WTC11 (cell line): ENCODE data around the gene C1orf35. TPM values are rescaled to one million over a fixed set of nuclear protein-coding genes. Genes with fewer than 3 reads are reported as not detected.
A peak's percentile ranks its signal among the peaks of the same experiment; 100 is the strongest.

Experiments used
- ATAC-seq: fragments of 200-7000 bp; cut with Tn5 transposase; 2 replicates; pipeline ENCODE4 v1.10.0; 2021; ENCODE audit warnings: mild to moderate bottlenecking, moderate library complexity
- CTCF ChIA-PET: fragments of 300-600 bp; sonication (Branson Sonifier 250); formaldehyde crosslinking; loops from one replicate; lab custom pipeline; 2021; ENCODE audit warnings: antibody characterized with exemption; lab: Charles Lee
- POLR2A ChIA-PET: fragments of 350-600 bp; sonication (Branson Sonifier 250); formaldehyde crosslinking; loops from one replicate; lab custom pipeline; 2021; ENCODE audit warnings: antibody characterized with exemption; lab: Charles Lee
- DNase-seq: peaks from one replicate; pipeline ENCODE4 v3.0.0; 2021; ENCODE audit warnings: low spot score
- H3K27ac Mint-ChIP-seq: 2 replicates; pipeline ENCODE4 v1.8.0; 2021; ENCODE audit warnings: mixed read lengths
- H3K27me3 Mint-ChIP-seq: 2 replicates; pipeline ENCODE4 v1.8.0; 2021; ENCODE audit warnings: low read depth, mild to moderate bottlenecking, moderate library complexity, mixed read lengths
- H3K36me3 Mint-ChIP-seq: 2 replicates; pipeline ENCODE4 v1.8.0; 2021; ENCODE audit warnings: mixed read lengths
- H3K4me1 Mint-ChIP-seq: 2 replicates; pipeline ENCODE4 v1.8.0; 2022; ENCODE audit warnings: mixed read lengths
- H3K4me3 Mint-ChIP-seq: 2 replicates; pipeline ENCODE4 v1.8.0; 2021; ENCODE audit warnings: mild to moderate bottlenecking, moderate library complexity, mixed read lengths
- H3K9me3 Mint-ChIP-seq: 2 replicates; pipeline ENCODE4 v1.8.0; 2021; ENCODE audit warnings: mixed read lengths
- CREM ChIP-seq: sonication (generic); formaldehyde crosslinking; IDR thresholded peaks from 2 replicates; pipeline ENCODE4 v1.8.1; 2022; ENCODE audit warnings: mild to moderate bottlenecking, missing genetic modification reagents, moderate library complexity
- E2F4 ChIP-seq: sonication (generic); formaldehyde crosslinking; IDR thresholded peaks from 2 replicates; pipeline ENCODE4 v1.8.1; 2022; ENCODE audit warnings: low read depth, mild to moderate bottlenecking, moderate library complexity, missing genetic modification reagents, borderline replicate concordance
- ESRRA ChIP-seq: sonication (generic); formaldehyde crosslinking; IDR thresholded peaks from 2 replicates; pipeline ENCODE4 v1.8.1; 2022; ENCODE audit warnings: mild to moderate bottlenecking, missing genetic modification reagents, borderline replicate concordance
- FOXJ3 ChIP-seq: sonication (generic); formaldehyde crosslinking; IDR thresholded peaks from 2 replicates; pipeline ENCODE4 v1.9.0; 2021; ENCODE audit warnings: missing genetic modification reagents, mild to moderate bottlenecking, borderline replicate concordance
- HMGXB4 ChIP-seq: sonication (generic); formaldehyde crosslinking; IDR thresholded peaks from 2 replicates; pipeline ENCODE4 v1.8.1; 2023; ENCODE audit warnings: mild to moderate bottlenecking, moderate library complexity, missing genetic modification reagents
- KAT7 ChIP-seq: sonication (generic); formaldehyde crosslinking; IDR thresholded peaks from 2 replicates; pipeline ENCODE4 v1.8.1; 2023; ENCODE audit warnings: missing genetic modification reagents, mild to moderate bottlenecking, borderline replicate concordance
- OVOL2 ChIP-seq: fragments of 250-450 bp; sonication (Bioruptor Pico); IDR thresholded peaks from 2 replicates; pipeline ENCODE4 v1.9.0; 2021; ENCODE audit warnings: mild to moderate bottlenecking, borderline replicate concordance
- RELA ChIP-seq: sonication (generic); formaldehyde crosslinking; IDR thresholded peaks from 2 replicates; pipeline ENCODE4 v1.8.1; 2022; ENCODE audit warnings: missing genetic modification reagents, mild to moderate bottlenecking, borderline replicate concordance
- SP1 ChIP-seq: sonication (generic); formaldehyde crosslinking; conservative IDR thresholded peaks from 2 replicates; pipeline ENCODE4 v1.8.1; 2022; ENCODE audit warnings: missing genetic modification reagents
- TEAD4 ChIP-seq: sonication (generic); formaldehyde crosslinking; IDR thresholded peaks from 2 replicates; pipeline ENCODE4 v1.8.0; 2022; ENCODE audit warnings: mild to moderate bottlenecking, missing genetic modification reagents
- ZNF138 ChIP-seq: sonication (generic); formaldehyde crosslinking; conservative IDR thresholded peaks from 2 replicates; pipeline ENCODE4 v1.8.1; 2022; ENCODE audit warnings: mild to moderate bottlenecking, moderate library complexity, missing genetic modification reagents
- ZNF281 ChIP-seq: sonication (generic); formaldehyde crosslinking; IDR thresholded peaks from 2 replicates; pipeline ENCODE4 v1.8.0; 2023; ENCODE audit warnings: mild to moderate bottlenecking, missing genetic modification reagents
- ZNF532 ChIP-seq: fragments of 250-450 bp; sonication (Bioruptor Pico); IDR thresholded peaks from 2 replicates; pipeline ENCODE4 v1.9.0; 2021; ENCODE audit warnings: mild to moderate bottlenecking, borderline replicate concordance
- total RNA-seq: library from RNA; stranded (reverse); gene quantifications from 3 replicates; pipeline ENCODE4 v1.2.3, GENCODE V29; 2021
- TF ChIP-seq, protein P1 (sequence below): sonication (generic); formaldehyde crosslinking; IDR thresholded peaks from 2 replicates; pipeline ENCODE4 v1.8.1; 2023; ENCODE audit warnings: mild to moderate bottlenecking, missing genetic modification reagents
- TF ChIP-seq, protein P2 (sequence below): sonication (generic); formaldehyde crosslinking; IDR thresholded peaks from 2 replicates; pipeline ENCODE4 v1.8.0; 2023; ENCODE audit warnings: missing genetic modification reagents
- TF ChIP-seq, protein P3 (sequence below): sonication (generic); formaldehyde crosslinking; conservative IDR thresholded peaks from 2 replicates; pipeline ENCODE4 v1.8.1; 2023; ENCODE audit warnings: mild to moderate bottlenecking, low read depth, missing genetic modification reagents, moderate library complexity

The C1orf35 gene
- total RNA-seq, 1 experiment from 2014 or later: 33.8 TPM

GRCh38 chr1:228108742-228109072 is 5.6 kb upstream of the C1orf35 start:
- peaks cover 23% of the 10 kb centered on the region for H3K27me3 Mint-ChIP-seq
- no peak for DNase-seq
- H3K4me1 Mint-ChIP-seq: peaks cover 13% of the 10 kb centered on the region
- TF ChIP-seq KAT7 (0 out of 2 replicates have a peak, but pooled peaks have one; percentile 69), ESRRA (0 out of 2 replicates have a peak, but pooled peaks have one; percentile 36), ZNF138 (CRISPR knock-in tag) (no peak), CREM (CRISPR knock-in tag) (no peak), RELA (CRISPR knock-in tag) (0 out of 2 replicates have a peak, but pooled peaks have one; percentile 46), TEAD4 (CRISPR knock-in tag) (no peak), ZNF532 (CRISPR knock-in tag) (no peak)
- TF ChIP-seq, protein P1, sequence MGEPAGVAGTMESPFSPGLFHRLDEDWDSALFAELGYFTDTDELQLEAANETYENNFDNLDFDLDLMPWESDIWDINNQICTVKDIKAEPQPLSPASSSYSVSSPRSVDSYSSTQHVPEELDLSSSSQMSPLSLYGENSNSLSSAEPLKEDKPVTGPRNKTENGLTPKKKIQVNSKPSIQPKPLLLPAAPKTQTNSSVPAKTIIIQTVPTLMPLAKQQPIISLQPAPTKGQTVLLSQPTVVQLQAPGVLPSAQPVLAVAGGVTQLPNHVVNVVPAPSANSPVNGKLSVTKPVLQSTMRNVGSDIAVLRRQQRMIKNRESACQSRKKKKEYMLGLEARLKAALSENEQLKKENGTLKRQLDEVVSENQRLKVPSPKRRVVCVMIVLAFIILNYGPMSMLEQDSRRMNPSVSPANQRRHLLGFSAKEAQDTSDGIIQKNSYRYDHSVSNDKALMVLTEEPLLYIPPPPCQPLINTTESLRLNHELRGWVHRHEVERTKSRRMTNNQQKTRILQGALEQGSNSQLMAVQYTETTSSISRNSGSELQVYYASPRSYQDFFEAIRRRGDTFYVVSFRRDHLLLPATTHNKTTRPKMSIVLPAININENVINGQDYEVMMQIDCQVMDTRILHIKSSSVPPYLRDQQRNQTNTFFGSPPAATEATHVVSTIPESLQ (CRISPR knock-in tag): no peak
- TF ChIP-seq, protein P2, sequence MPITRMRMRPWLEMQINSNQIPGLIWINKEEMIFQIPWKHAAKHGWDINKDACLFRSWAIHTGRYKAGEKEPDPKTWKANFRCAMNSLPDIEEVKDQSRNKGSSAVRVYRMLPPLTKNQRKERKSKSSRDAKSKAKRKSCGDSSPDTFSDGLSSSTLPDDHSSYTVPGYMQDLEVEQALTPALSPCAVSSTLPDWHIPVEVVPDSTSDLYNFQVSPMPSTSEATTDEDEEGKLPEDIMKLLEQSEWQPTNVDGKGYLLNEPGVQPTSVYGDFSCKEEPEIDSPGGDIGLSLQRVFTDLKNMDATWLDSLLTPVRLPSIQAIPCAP (CRISPR knock-in tag): no peak
- CTCF ChIA-PET: no interaction called here
- H3K4me3 Mint-ChIP-seq: peak overlapping the region; percentile 89
- no peak for ATAC-seq
- peak overlapping the region; percentile 36 for H3K27ac Mint-ChIP-seq
- H3K9me3 Mint-ChIP-seq: no peaks in the 10 kb centered on the region
- peaks cover 13% of the 10 kb centered on the region for H3K36me3 Mint-ChIP-seq
- POLR2A ChIA-PET: no interaction called here

- Mint-ChIP-seq H3K9me3 (no peaks in the 10 kb centered on the region), H3K36me3 (peaks cover 13% of the 10 kb centered on the region), H3K4me3 (peak overlapping the region; percentile 89), H3K27me3 (peaks cover 26% of the 10 kb centered on the region), H3K27ac (peak overlapping the region; percentile 36), H3K4me1 (peaks cover 17% of the 10 kb centered on the region)
- POLR2A ChIA-PET: no interaction called here
- ATAC-seq: no peak
- CTCF ChIA-PET: no interaction called here
- no peak for DNase-seq
- no peak for TF ChIP-seq OVOL2 (CRISPR knock-in tag)
- TF ChIP-seq E2F4 (CRISPR knock-in tag): no peak
- TF ChIP-seq, protein P3, sequence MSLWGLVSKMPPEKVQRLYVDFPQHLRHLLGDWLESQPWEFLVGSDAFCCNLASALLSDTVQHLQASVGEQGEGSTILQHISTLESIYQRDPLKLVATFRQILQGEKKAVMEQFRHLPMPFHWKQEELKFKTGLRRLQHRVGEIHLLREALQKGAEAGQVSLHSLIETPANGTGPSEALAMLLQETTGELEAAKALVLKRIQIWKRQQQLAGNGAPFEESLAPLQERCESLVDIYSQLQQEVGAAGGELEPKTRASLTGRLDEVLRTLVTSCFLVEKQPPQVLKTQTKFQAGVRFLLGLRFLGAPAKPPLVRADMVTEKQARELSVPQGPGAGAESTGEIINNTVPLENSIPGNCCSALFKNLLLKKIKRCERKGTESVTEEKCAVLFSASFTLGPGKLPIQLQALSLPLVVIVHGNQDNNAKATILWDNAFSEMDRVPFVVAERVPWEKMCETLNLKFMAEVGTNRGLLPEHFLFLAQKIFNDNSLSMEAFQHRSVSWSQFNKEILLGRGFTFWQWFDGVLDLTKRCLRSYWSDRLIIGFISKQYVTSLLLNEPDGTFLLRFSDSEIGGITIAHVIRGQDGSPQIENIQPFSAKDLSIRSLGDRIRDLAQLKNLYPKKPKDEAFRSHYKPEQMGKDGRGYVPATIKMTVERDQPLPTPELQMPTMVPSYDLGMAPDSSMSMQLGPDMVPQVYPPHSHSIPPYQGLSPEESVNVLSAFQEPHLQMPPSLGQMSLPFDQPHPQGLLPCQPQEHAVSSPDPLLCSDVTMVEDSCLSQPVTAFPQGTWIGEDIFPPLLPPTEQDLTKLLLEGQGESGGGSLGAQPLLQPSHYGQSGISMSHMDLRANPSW: no peak
- TF ChIP-seq HMGXB4 (CRISPR knock-in tag): no peak
- TF ChIP-seq SP1 (CRISPR knock-in tag): no peak
- no peak for TF ChIP-seq ZNF281 (CRISPR knock-in tag)
- no peak for TF ChIP-seq KAT7
- TF ChIP-seq FOXJ3 (CRISPR knock-in tag): no peak
These were observed 5.0 kb upstream of the C1orf35 start for GRCh38 chr1:228108055-228108690.
